Spleen (tissue), 11 donors: ENCODE data around the gene LRP1-AS. TPM values are rescaled to one million over a fixed set of nuclear protein-coding genes. Genes with fewer than 3 reads are reported as not detected.

Experiments
- DNase-seq: peaks from one replicate; pipeline ENCODE4 v3.0.0-alpha.2; 2020
- H3K27ac ChIP-seq, 8 donors: fragments of 200-600 bp; sonication (generic) in 7 of 8; 1 replicate in 4 of 8; 2 replicates in 4 of 8; pipeline versions ENCODE4 v1.5.0 to v1.8.0; 2016 to 2021; ENCODE audit warnings: inconsistent platforms in 4 of 8, mild to moderate bottlenecking in 4 of 8, moderate library complexity in 1 of 8
- H3K27me3 ChIP-seq, 7 donors: fragments of 200-600 bp; sonication (generic) in 6 of 7; replicated peaks in 1 of 7; 1 replicate in 4 of 7; 2 replicates in 3 of 7; pipeline versions ENCODE4 v1.5.0 to v1.8.0; 2016 to 2021; ENCODE audit warnings: inconsistent platforms in 3 of 7, mild to moderate bottlenecking in 1 of 7
- H3K36me3 ChIP-seq, 6 donors: fragments of 200-600 bp; sonication (generic) in 5 of 6; 1 replicate in 4 of 6; 2 replicates in 2 of 6; pipeline versions ENCODE4 v1.5.0 to v1.8.0; 2016 to 2021; ENCODE audit warnings: inconsistent platforms in 2 of 6
- H3K4me1 ChIP-seq, 6 donors: fragments of 200-600 bp; sonication (generic) in 5 of 6; 1 replicate in 3 of 6; 2 replicates in 3 of 6; pipeline versions ENCODE4 v1.5.0 to v1.8.0; 2016 to 2021; ENCODE audit warnings: inconsistent platforms in 3 of 6
- H3K4me3 ChIP-seq, 8 donors: fragments of 200-600 bp; sonication (generic) in 7 of 8; 1 replicate in 4 of 8; 2 replicates in 4 of 8; pipeline versions ENCODE4 v1.5.0 to v1.8.0; 2016 to 2021; ENCODE audit warnings: inconsistent platforms in 4 of 8, mild to moderate bottlenecking in 4 of 8, moderate library complexity in 2 of 8
- H3K9me3 ChIP-seq, 8 donors: fragments of 200-600 bp; sonication (generic) in 7 of 8; 1 replicate in 4 of 8; 2 replicates in 4 of 8; pipeline versions ENCODE4 v1.5.0 to v1.8.0; 2016 to 2021; ENCODE audit warnings: inconsistent platforms in 4 of 8
- CTCF ChIP-seq, 11 experiments: fragments of 200-600 bp in 7 of 11; fragments of 450-650 bp in 4 of 11; sonication (generic) in 4 of 11; IDR thresholded peaks in 8 of 11; conservative IDR thresholded peaks in 3 of 11; 1 replicate in 7 of 11; 2 replicates in 4 of 11; pipeline versions ENCODE4 v1.4.0 to v1.8.0; 2016 to 2021; ENCODE audit warnings: antibody characterized with exemption in 11 of 11, inconsistent platforms in 4 of 11, mild to moderate bottlenecking in 1 of 11
- POLR2A ChIP-seq, 3 donors: fragments of 450-650 bp; IDR thresholded peaks; one replicate each; pipeline ENCODE4 v1.5.1; 2017; ENCODE audit warnings: antibody characterized with exemption in 3 of 3, mild to moderate bottlenecking in 1 of 3
- POLR2AphosphoS5 ChIP-seq, 3 donors: sonication (generic); formaldehyde crosslinking; IDR thresholded peaks; one replicate each; pipeline ENCODE4 v1.5.1; 2017; ENCODE audit warnings: antibody characterized with exemption in 3 of 3
- WGBS, 5 donors: extraction: QIAGEN DNeasy Blood & Tissue Kit in 3 of 5; methylation state at CpG; one replicate each; pipeline versions ENCODE4 v1.1.5 to v1.1.7; 2013 to 2018; 5-methylcytosine and 5-hydroxymethylcytosine counted together
- intact Hi-C: fragments of 100-400 bp; cut with DNase I; formaldehyde crosslinking; loops from one replicate; pipeline ENCODE4 v1.15.0; 2023; ENCODE audit warnings: low total_unique reads
- polyA plus RNA-seq, 3 donors: library from polyadenylated mRNA; stranded (reverse); fragments of 200-250 nt; gene quantifications; one replicate each; pipeline ENCODE4 v1.2.1, GENCODE V29; 2013
- total RNA-seq, 7 donors: library from RNA; depleted of rRNA in 3 of 7; stranded (reverse); fragments of >200 nt in 3 of 7; fragmentation: NEBNext Ultra II Directional in 4 of 7; extraction: Animal tissue kit (Norgen Biotek cat#: 25700) in 4 of 7; gene quantifications; one replicate each; pipeline versions ENCODE4 v1.1.0 to v1.2.1, GENCODE V29; 2016 to 2021
- donor health status: healthy with polysubstance abuse.
- donor health status: DM: no; HTN: no; CAD: no; lungs with moderate emphysema.
- donor health status: DM: no; HTN: no; CAD: no.
- donor health status: Bipolar disorder and iron deficiency.
- donor health status: healthy.
- donor health status: DM: no; HTN: no; CAD: no.
- donor health status: DM: yes; HTN: yes; CAD: no.

The LRP1-AS gene
- total and polyA plus RNA-seq, 10 donors = not detected

- H3K4me3 ChIP-seq = no peak overlapping the region
- peaks cover 0 to 88% (median 7%) of the 10 kb centered on the region in 6 donors for H3K36me3 ChIP-seq
- TF ChIP-seq CTCF (IDR thresholded peaks at IDR 0.05 in 8 of 11, conservative IDR thresholded peaks at IDR 0.05 in 3 of 11) (peak in 9 of 11 experiments; percentile 7 to 60 (median 51)), POLR2AphosphoS5 (IDR thresholded peaks at IDR 0.05) (peak in 2 of 3 donors; percentile 32 to 54), POLR2A (IDR thresholded peaks at IDR 0.05) (no peak)
- 60 to 66% (median 62%) methylated on average over 9 to 11 of the region's 11 CpGs for WGBS, 5 donors
- peaks cover 0 to 5% (median 0%) of the 10 kb centered on the region in 7 donors for H3K27me3 ChIP-seq
- H3K27ac ChIP-seq = no peak overlapping the region
- intact Hi-C loops = no loop called here
- H3K4me1 ChIP-seq = no peaks in the 10 kb centered on the region
- no peaks in the 10 kb centered on the region for H3K9me3 ChIP-seq
- no peak for DNase-seq
These were observed 25.7 kb upstream of the LRP1-AS start for GRCh38 chr12:57173089-57173488.

GRCh38 chr12:57171668-57172067, 24.2 kb upstream of the LRP1-AS start:
- Histone ChIP-seq H3K4me1 (no peaks in the 10 kb centered on the region), H3K27me3 (peaks cover 0 to 5% (median 0%) of the 10 kb centered on the region in 7 donors), H3K9me3 (no peaks in the 10 kb centered on the region), H3K36me3 (peaks cover 0 to 88% (median 12%) of the 10 kb centered on the region in 6 donors), H3K4me3 (no peak overlapping the region), H3K27ac (peak overlapping the region in 2 of 8 donors; percentile 25 to 28)
- intact Hi-C loops = no loop called here
- DNase-seq = no peak
- WGBS, 5 donors = 57 to 75% (median 69%) methylated on average over 4 of the region's 4 CpGs
- TF ChIP-seq POLR2A (IDR thresholded peaks at IDR 0.05) = no peak
- TF ChIP-seq POLR2AphosphoS5 (IDR thresholded peaks at IDR 0.05) = peak in 1 of 3 donors; percentile 16

GRCh38 chr12:57170927-57171326, 23.5 kb upstream of the LRP1-AS start:
- Histone ChIP-seq H3K9me3 (no peaks in the 10 kb centered on the region), H3K36me3 (peaks cover 0 to 88% (median 9%) of the 10 kb centered on the region in 6 donors), H3K4me1 (no peaks in the 10 kb centered on the region), H3K27me3 (peaks cover 0 to 4% (median 0%) of the 10 kb centered on the region in 7 donors), H3K4me3 (no peak overlapping the region), H3K27ac (peak overlapping the region in 1 of 8 donors; percentile 25)
- TF ChIP-seq POLR2AphosphoS5 (IDR thresholded peaks at IDR 0.05) (no peak), POLR2A (IDR thresholded peaks at IDR 0.05) (no peak), CTCF (IDR thresholded peaks at IDR 0.05 in 8 of 11, conservative IDR thresholded peaks at IDR 0.05 in 3 of 11) (no peak)
- DNase-seq = no peak
- intact Hi-C loops = no loop called here
- 70 to 90% (median 71%) methylated on average over 4 of the region's 4 CpGs for WGBS, 5 donors

GRCh38 chr12:57170408-57170807, 23.0 kb upstream of the LRP1-AS start:
- TF ChIP-seq CTCF (IDR thresholded peaks at IDR 0.05 in 8 of 11, conservative IDR thresholded peaks at IDR 0.05 in 3 of 11) (no peak), POLR2AphosphoS5 (IDR thresholded peaks at IDR 0.05) (no peak), POLR2A (IDR thresholded peaks at IDR 0.05) (no peak)
- intact Hi-C loops = no loop called here
- Histone ChIP-seq H3K27ac (no peak overlapping the region), H3K36me3 (peaks cover 0 to 88% (median 9%) of the 10 kb centered on the region in 6 donors), H3K27me3 (no peaks in the 10 kb centered on the region), H3K9me3 (no peaks in the 10 kb centered on the region), H3K4me1 (no peaks in the 10 kb centered on the region), H3K4me3 (no peak overlapping the region)
- 73 to 96% (median 77%) methylated on average over 1 of the region's 1 CpG for WGBS, 5 donors
- DNase-seq = no peak
